Esophagus squamous epithelium (tissue), 5 donors: ENCODE data around the gene C2orf42. TPM values are rescaled to one million over a fixed set of nuclear protein-coding genes. Genes with fewer than 3 reads are reported as not detected.
A peak's percentile ranks its signal among the peaks of the same experiment; 100 is the strongest.
"Not testable (repeated sequence)": the region's sequence is repeated elsewhere in the genome, so short reads cannot be mapped to it uniquely, and the experiment has no call there.

Experiments
- DNase-seq: peaks from one replicate; lab custom pipeline; 2025; lab: John Stamatoyannopoulos, UW
- H3K27ac ChIP-seq, 4 donors: fragments of 200-600 bp; sonication (generic); one replicate each; pipeline ENCODE4 v1.5.1; 2016 to 2019; ENCODE audit warnings: mild to moderate bottlenecking in 1 of 4
- H3K27me3 ChIP-seq, 4 donors: fragments of 200-600 bp; sonication (generic); 1 replicate in 3 of 4; 2 replicates in 1 of 4; pipeline versions ENCODE4 v1.5.1 to v1.6.0; 2017 to 2021; ENCODE audit warnings: antibody characterized with exemption in 1 of 4
- H3K36me3 ChIP-seq, 3 donors: fragments of 200-600 bp; sonication (generic); one replicate each; pipeline ENCODE4 v1.5.1; 2016 to 2019
- H3K4me1 ChIP-seq, 3 donors: fragments of 200-600 bp; sonication (generic); one replicate each; pipeline ENCODE4 v1.5.1; 2017 to 2019
- H3K4me3 ChIP-seq, 4 donors: fragments of 200-600 bp; sonication (generic); 1 replicate in 3 of 4; 2 replicates in 1 of 4; pipeline ENCODE4 v1.5.1; 2016 to 2019; ENCODE audit warnings: mild to moderate bottlenecking in 2 of 4, moderate library complexity in 1 of 4
- H3K9me3 ChIP-seq, 3 donors: fragments of 200-600 bp; sonication (generic); one replicate each; pipeline ENCODE4 v1.5.1; 2016 to 2019
- CTCF ChIP-seq, 6 experiments: fragments of 450-650 bp in 4 of 6; fragments of 200-600 bp in 2 of 6; sonication (generic) in 2 of 6; IDR thresholded peaks; one replicate each; pipeline ENCODE4 v1.5.1; 2016 to 2019; ENCODE audit warnings: antibody characterized with exemption in 6 of 6, mild to moderate bottlenecking in 4 of 6, moderate library complexity in 4 of 6
- POLR2A ChIP-seq, 4 donors: fragments of 450-650 bp; IDR thresholded peaks; one replicate each; pipeline ENCODE4 v1.6.1; 2017; ENCODE audit warnings: antibody characterized with exemption in 4 of 4, mild to moderate bottlenecking in 4 of 4, moderate library complexity in 3 of 4
- WGBS, 2 donors: methylation state at CpG; one replicate each; pipeline ENCODE4 v1.1.5; 2018; 5-methylcytosine and 5-hydroxymethylcytosine counted together
- intact Hi-C: fragments of 100-400 bp; cut with DNase I; formaldehyde crosslinking; loops from one replicate; pipeline ENCODE4 v1.15.0; 2022
- total RNA-seq, 4 donors: library from RNA; depleted of rRNA; stranded (reverse); fragments of >200 nt; gene quantifications; one replicate each; pipeline ENCODE4 v1.1.0, GENCODE V29; 2016
- donor health status: DM: yes; HTN: yes; CAD: no.

C2orf42 gene
- total RNA-seq, 4 donors from 2014 or later = 4.5 to 15.1 (median 8.7) TPM

DNA sequence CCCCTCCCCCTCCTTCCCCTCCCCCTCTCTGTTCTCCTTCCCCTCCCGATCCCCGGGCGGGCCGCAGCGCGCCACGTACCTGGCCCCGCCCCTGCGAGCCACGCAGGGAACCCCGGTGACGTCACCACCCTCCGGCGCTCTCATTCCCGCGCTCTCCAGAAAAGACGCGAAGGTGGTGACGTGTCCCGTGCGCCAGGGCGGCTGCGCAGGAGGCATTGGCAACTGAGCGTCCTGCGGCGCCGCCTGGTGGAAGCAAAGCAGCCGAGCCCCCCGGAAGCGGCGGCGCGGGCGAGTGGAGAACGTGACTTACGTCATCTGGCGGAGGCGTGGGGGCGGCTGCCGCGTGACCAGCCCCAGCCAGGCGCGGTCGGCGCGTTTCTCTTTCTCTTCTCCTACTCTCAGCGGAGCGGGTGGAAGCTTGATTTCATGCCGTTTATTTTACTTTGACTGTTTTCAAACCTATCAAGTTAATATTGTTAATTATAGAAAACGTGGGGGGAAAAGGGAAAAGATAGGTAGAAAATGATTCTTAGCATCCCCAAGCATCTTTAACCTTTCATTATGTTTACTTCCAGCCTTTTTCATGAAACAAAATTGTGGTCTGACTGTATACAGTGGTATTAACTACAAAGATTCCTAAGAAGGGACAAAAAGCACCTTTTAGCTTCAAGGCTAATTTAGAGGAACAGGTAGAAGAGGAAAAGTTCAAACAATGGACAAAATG lies 48.1 kb downstream of the C2orf42 start:
- no peaks in the 10 kb centered on the region for H3K27me3 ChIP-seq
- WGBS, 2 donors = 1 to 3% methylated on average over 15 to 20 of the region's 50 CpGs
- no peaks in the 10 kb centered on the region for H3K36me3 ChIP-seq
- peak; percentile 100 for DNase-seq
- H3K27ac ChIP-seq = peak overlapping the region; percentile 96 to 99 (median 98)
- intact Hi-C loops = loop anchor here (2.0 to 5.0 kb wide), 2 partner anchors 55 to 228 kb away; partner anchors contain the start of genes MXD1 and PCBP1
- H3K4me3 ChIP-seq = peak overlapping the region; percentile 49 to 71 (median 62)
- H3K9me3 ChIP-seq = no peaks in the 10 kb centered on the region
- H3K4me1 ChIP-seq = peaks cover 4 to 46% (median 17%) of the 10 kb centered on the region in 3 donors
- TF ChIP-seq POLR2A (IDR thresholded peaks at IDR 0.05) = peak in 3 of 4 donors; percentile 52 to 89 (median 61)
- TF ChIP-seq CTCF (IDR thresholded peaks at IDR 0.05) = peak; percentile 92 to 100 (median 100)

DNA sequence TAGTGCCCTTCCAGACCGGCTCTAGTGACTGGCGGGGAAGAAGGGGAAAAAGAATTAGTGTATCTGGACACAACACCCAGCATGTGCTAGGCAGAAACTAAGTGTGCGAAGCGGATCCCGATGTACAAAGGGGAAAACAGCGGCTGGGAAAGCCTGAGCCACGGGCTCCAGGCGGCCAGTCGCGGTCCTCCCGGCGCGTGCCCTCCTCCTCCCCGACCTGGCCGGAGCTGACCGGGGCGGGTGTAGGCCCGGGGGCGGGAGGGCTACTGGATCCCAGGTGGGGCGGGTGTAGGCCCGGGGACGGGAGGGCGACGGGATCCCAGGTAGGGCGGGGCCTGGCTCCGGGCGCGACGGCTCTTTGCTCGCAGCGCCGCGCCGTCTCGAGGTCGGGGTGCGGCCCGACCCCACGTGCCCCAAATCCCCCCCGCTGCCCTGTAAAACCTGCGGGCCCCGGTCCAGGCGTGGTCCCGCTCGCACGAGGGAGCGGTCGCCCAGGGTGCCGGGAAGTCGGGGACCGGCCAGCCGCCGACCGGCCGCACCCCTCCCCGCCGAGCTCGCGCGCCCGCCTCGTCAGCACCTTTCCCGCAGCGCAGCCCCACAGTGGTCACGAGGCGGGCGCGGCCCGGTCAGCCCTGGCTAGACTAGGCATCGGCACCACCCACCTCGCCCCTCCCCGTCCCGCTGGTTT lies 48.8 kb downstream of the C2orf42 start:
- Histone ChIP-seq H3K9me3 (no peaks in the 10 kb centered on the region), H3K27me3 (no peaks in the 10 kb centered on the region), H3K4me3 (peak overlapping the region; percentile 49 to 71 (median 62)), H3K36me3 (no peaks in the 10 kb centered on the region), H3K27ac (peak overlapping the region; percentile 96 to 99 (median 98)), H3K4me1 (peaks cover 4 to 44% (median 17%) of the 10 kb centered on the region in 3 donors)
- intact Hi-C loops = loop anchor here (2.0 to 5.0 kb wide), 2 partner anchors 55 to 227 kb away; partner anchors contain the start of genes MXD1 and PCBP1
- TF ChIP-seq CTCF (IDR thresholded peaks at IDR 0.05) (no peak), POLR2A (IDR thresholded peaks at IDR 0.05) (peak in 3 of 4 donors; percentile 70 to 97 (median 95))
- 1 to 3% methylated on average over 9 to 24 of the region's 73 CpGs for WGBS, 2 donors
- peak; percentile 100 for DNase-seq

DNA sequence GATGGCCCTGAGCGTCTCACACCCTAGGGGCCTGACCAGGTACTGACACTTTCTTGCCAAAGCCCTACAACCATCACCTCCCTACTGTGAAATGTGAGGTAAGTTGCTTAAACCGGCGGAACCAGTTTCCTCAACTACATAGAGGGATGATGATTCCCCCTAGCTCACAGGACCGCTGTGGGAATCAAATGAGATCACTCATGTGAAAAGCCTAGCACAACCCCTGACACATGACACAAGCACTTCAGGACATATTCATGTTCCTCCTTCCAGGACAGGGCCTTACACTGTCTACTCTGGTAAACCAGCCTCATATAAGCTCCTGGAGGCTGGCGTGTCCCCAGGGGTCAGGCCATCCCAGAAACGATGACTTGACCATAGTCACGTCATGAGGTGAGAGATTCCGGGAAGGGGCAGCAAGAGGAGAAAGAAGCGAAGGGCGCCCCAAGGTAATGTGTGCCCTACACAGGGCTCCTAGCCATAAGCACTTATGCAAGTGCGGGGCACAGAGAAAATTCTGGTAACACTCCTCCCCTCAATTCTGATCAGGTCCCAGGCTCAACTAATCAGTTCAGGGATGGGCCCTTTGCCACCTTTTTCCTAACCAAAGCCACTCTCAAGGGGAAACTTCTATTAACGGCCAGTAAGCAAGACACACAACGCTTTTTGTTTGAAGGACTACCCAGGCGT lies 49.5 kb downstream of the C2orf42 start:
- WGBS, 2 donors = 24 to 31% methylated on average over 10 to 12 of the region's 14 CpGs
- intact Hi-C loops = loop anchor here (5.0 kb wide), 1 partner anchor 54 kb away; the partner anchor contains the start of gene PCBP1
- TF ChIP-seq POLR2A (IDR thresholded peaks at IDR 0.05) (peak in 3 of 4 donors; percentile 19 to 76 (median 59)), CTCF (IDR thresholded peaks at IDR 0.05) (peak in 5 of 6 experiments; percentile 28 to 86 (median 76))
- Histone ChIP-seq H3K4me1 (peaks cover 9 to 44% (median 20%) of the 10 kb centered on the region in 3 donors), H3K27me3 (no peaks in the 10 kb centered on the region), H3K36me3 (no peaks in the 10 kb centered on the region), H3K27ac (peak overlapping the region; percentile 96 to 99 (median 98)), H3K9me3 (no peaks in the 10 kb centered on the region), H3K4me3 (peak overlapping the region; percentile 49 to 71 (median 62))
- DNase-seq = peak; percentile 56

- peak overlapping the region; percentile 96 to 99 (median 98) for H3K27ac ChIP-seq
- 46 to 68% methylated on average over 5 of the region's 5 CpGs for WGBS, 2 donors
- no peaks in the 10 kb centered on the region for H3K36me3 ChIP-seq
- intact Hi-C loops = loop anchor here (5.0 kb wide), 1 partner anchor 54 kb away; the partner anchor contains the start of gene PCBP1
- H3K27me3 ChIP-seq = no peaks in the 10 kb centered on the region
- peaks cover 15 to 45% (median 25%) of the 10 kb centered on the region in 3 donors for H3K4me1 ChIP-seq
- H3K9me3 ChIP-seq = no peaks in the 10 kb centered on the region
- H3K4me3 ChIP-seq = no peak overlapping the region
- DNase-seq = no peak
- TF ChIP-seq CTCF (IDR thresholded peaks at IDR 0.05) = no peak
Observed at GRCh38 chr2:70140791-70141211, 50.0 kb downstream of the C2orf42 start.

DNA sequence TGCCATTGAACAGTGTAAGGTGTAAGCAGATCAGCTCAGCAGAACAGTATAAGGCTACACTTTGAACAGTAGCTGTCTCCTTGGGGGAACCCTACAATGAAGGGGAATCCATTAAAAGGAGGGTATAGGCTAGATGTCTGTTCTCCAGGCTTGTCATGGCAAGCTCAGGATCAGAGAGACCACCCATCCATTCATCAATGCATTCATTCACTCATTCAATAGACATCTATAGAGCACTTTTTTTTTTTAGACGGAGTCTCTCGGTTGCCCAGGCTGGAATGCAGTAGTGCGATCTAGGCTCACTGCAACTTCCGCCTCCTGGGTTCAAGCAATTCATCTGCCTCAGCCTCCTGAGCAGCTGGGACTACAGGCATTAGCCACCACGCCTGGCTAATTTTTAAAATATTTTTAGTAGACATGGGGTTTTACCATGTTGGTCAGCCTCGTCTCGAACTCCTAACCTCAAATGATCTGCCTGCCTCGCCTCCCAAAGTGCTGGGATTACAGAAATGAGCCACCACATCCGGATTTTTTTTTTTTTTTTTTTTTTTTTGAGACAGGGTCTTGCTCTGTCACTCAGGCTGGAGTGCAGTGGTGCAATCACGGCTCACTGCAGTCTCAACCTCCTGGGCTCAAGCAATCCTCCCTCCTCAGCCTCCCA lies 56.4 kb downstream of the C2orf42 start:
- H3K27me3 ChIP-seq, H3K4me3 ChIP-seq, H3K36me3 ChIP-seq, DNase-seq, H3K9me3 ChIP-seq, intact Hi-C loops: not testable (repeated sequence)
- H3K4me1 ChIP-seq = peaks cover 37 to 63% (median 45%) of the 10 kb centered on the region in 3 donors
- H3K27ac ChIP-seq = peak overlapping the region; percentile 83 to 97 (median 92)
- WGBS, 2 donors = 68 to 92% methylated on average over 9 to 10 of the region's 10 CpGs
